Measurements from ENCODE around the gene TCF4. TPM values are rescaled to one million over a fixed set of nuclear protein-coding genes. Genes with fewer than 3 reads are reported as not detected.

The TCF4 gene
- total RNA-seq, 1 donor from 2014 or later: 616 TPM

- no peak for DNase-seq (ENCODE audit: low spot score in 2 of 2)
- FAIRE-seq: no peak
Measured at GRCh38 chr18:55316486-55317184, 271.4 kb downstream of the TCF4 start.

- no peak for FAIRE-seq
- no peak for DNase-seq (ENCODE audit: low spot score in 2 of 2)
Measured at GRCh38 chr18:55314615-55315237, 273.3 kb downstream of the TCF4 start.

- DNase-seq (ENCODE audit: low spot score in 2 of 2): no peak
- FAIRE-seq: no peak
Measured at GRCh38 chr18:55314031-55314430, 274.0 kb downstream of the TCF4 start.

- no peak for FAIRE-seq
- DNase-seq (ENCODE audit: low spot score in 2 of 2): no peak
Measured at GRCh38 chr18:55310863-55311262, 277.1 kb downstream of the TCF4 start.

- FAIRE-seq (no peak), DNase-seq (ENCODE audit: low spot score in 2 of 2) (no peak)
Measured at GRCh38 chr18:55310044-55310676, 277.8 kb downstream of the TCF4 start.

- FAIRE-seq (no peak), DNase-seq (ENCODE audit: low spot score in 2 of 2) (no peak)
Measured at GRCh38 chr18:55309249-55309648, 278.7 kb downstream of the TCF4 start.

GRCh38 chr18:55307505-55307904, 280.5 kb downstream of the TCF4 start:
- no peak for DNase-seq (ENCODE audit: low spot score in 2 of 2)
- no peak for FAIRE-seq

- FAIRE-seq (no peak), DNase-seq (ENCODE audit: low spot score in 2 of 2) (no peak)
Measured at GRCh38 chr18:55306359-55307024, 281.5 kb downstream of the TCF4 start.

GRCh38 chr18:55302167-55302833, 285.7 kb downstream of the TCF4 start:
- FAIRE-seq: no peak
- no peak for DNase-seq (ENCODE audit: low spot score in 2 of 2)

GRCh38 chr18:55301824-55302166, 286.2 kb downstream of the TCF4 start:
- FAIRE-seq: no peak
- DNase-seq (ENCODE audit: low spot score in 2 of 2): no peak

- DNase-seq (ENCODE audit: low spot score in 2 of 2) (no peak), FAIRE-seq (no peak)
Measured at GRCh38 chr18:55300936-55301531, 287.0 kb downstream of the TCF4 start.

GRCh38 chr18:55300421-55300935, 287.5 kb downstream of the TCF4 start:
- DNase-seq (ENCODE audit: low spot score in 2 of 2) (no peak), FAIRE-seq (no peak)

- DNase-seq (ENCODE audit: low spot score in 2 of 2) (no peak), FAIRE-seq (no peak)
Measured at GRCh38 chr18:55296778-55297177, 291.2 kb downstream of the TCF4 start.

- DNase-seq (ENCODE audit: low spot score in 2 of 2) (no peak), FAIRE-seq (no peak)
Measured at GRCh38 chr18:55296115-55296514, 291.9 kb downstream of the TCF4 start.

- DNase-seq (ENCODE audit: low spot score in 2 of 2) (no peak), FAIRE-seq (no peak)
Measured at GRCh38 chr18:55290898-55291297, 297.1 kb downstream of the TCF4 start.

- DNase-seq (ENCODE audit: low spot score in 2 of 2) (no peak), FAIRE-seq (no peak)
Measured at GRCh38 chr18:55289775-55290174, 298.2 kb downstream of the TCF4 start.

GRCh38 chr18:55289048-55289447, 298.9 kb downstream of the TCF4 start:
- no peak for FAIRE-seq

GRCh38 chr18:55287935-55288868, 299.8 kb downstream of the TCF4 start:
- FAIRE-seq: no peak
- DNase-seq (ENCODE audit: low spot score in 2 of 2): no peak

More at GRCh38 chr18:55289048-55289447, 298.9 kb downstream of the TCF4 start:
- no peak for DNase-seq (ENCODE audit: low spot score in 2 of 2)

- no peak for FAIRE-seq
- no peak for DNase-seq (ENCODE audit: low spot score in 2 of 2)
Measured at GRCh38 chr18:55287149-55287806, 300.7 kb downstream of the TCF4 start.
